ENCODE results near the gene MTMR10.

DNA sequence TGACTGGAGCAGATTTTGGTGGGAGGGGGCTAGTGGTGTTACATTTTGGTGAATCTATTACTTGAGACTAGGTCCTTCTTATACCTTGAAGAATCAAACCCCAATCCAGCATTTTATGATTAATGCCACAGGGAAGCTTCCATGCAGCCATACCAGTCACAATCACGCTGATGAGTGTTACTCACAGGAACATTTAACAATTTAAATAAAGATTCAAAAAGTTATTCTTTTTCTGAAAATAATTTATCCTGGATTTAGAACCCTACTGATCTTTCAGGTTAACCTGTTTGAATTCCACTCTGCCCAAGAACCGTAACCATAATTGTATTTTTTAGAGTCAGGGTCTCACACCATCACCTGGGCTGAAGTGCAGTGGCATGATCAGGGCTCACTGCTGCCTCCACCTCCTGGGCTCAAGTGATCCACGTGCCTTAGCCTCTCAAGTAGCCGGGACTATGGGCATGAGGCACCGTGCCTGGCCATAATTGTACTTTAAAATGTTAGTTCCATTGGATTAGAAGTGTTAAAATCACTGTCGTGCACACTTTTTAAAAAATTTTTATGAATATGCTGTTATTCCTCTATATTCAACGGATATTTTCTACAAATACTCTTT lies 929 bp upstream of the MTMR10 start:
- TF ChIP-seq YY1 (IDR thresholded peaks at IDR 0.05; ENCODE audit: low read depth) (no peak), TEAD4 (IDR thresholded peaks at IDR 0.05; ENCODE audit: borderline replicate concordance, insufficient read depth) (no peak), CTCF (IDR thresholded peaks at IDR 0.05) (no peak), USF2 (IDR thresholded peaks at IDR 0.05; ENCODE audit: borderline replicate concordance, low read depth, low read length) (no peak), CHD2 (IDR thresholded peaks at IDR 0.05; ENCODE audit: low read length, partially characterized antibody) (no peak)
